Measurements from ENCODE around the gene DDX39A.

The DDX39A gene

DNA sequence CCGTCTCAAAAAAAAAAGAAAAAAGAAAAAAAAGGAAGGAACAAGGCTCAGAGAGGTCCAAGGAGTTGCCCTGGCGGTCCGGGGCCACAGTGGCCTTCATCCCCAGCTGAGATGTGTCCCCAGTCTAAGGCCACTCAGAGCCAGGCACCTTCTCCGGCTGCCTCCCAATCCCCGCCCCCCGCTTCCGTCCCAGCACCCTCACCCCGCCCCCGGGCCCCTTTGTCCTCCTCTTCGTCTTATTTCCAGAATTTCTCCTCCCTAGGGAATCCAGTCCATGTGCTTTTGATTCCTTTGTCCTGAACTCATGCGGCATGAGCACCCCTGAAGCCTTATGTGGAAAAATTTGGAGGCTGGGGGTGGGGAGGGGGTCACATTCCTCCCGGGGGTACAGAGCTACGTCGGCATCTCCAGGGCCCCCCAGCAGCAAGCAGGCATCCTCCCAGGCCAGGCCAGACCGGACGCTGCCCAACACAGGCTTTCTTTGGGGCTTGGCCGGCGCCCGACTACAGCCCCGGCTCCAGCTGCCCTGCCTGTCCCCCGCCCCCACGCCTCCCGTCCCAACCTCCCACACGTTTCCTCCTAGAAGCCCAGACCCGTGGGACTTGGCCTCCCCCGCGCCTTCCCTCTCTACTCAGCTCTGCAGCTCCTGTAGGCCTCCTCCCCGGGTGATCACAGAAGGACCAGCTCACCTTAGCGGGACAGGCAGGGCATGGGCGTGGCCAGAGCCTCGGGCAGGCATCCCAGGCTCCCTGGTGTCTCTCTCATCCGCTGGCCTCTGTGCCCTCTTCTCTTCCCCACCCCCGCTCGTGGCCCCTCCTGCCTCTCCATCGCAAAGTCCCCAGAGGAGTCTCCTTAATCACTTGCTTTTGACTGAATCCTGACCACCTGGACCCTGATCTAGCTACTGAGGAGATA, 55.7 kb downstream of the DDX39A start:
- peak; percentile 70 to 75 for DNase-seq (ENCODE audit: low read depth in 2 of 2)

- DNase-seq (ENCODE audit: low read depth in 2 of 2) = no peak
These were observed 57.3 kb downstream of the DDX39A start for GRCh38 chr19:14361824-14362223.

Measured in fibroblast of skin of left quadriceps (primary cell).